ENCODE measurements around the gene MPRIP.

- TF ChIP-seq POLR2A (IDR thresholded peaks at IDR 0.05) (no peak), POLR2AphosphoS5 (IDR thresholded peaks at IDR 0.05) (no peak), CTCF (IDR thresholded peaks at IDR 0.05 in 8 of 11, conservative IDR thresholded peaks at IDR 0.05 in 3 of 11) (no peak)
Measured at GRCh38 chr17:17071531-17072360, 29.5 kb downstream of the MPRIP start.
